Activated CD4-positive, CD25-positive, alpha-beta regulatory T cell treated with anti-CD3 and anti-CD28 coated beads, Interleukin-2, amount 50 U/mL, for 24 hours (primary cell): Measurements from ENCODE around the gene CLIP4.
A peak's percentile ranks its signal among the peaks of the same experiment; 100 is the strongest.
"Not testable (repeated sequence)": the region's sequence is repeated elsewhere in the genome, so short reads cannot be mapped to it uniquely, and the experiment has no call there.

Source experiments
- ATAC-seq, 2 donors: fragments of 150-1000 bp; cut with Tn5 transposase; one replicate each; pipeline ENCODE4 v1.10.0; 2021; ENCODE audit warnings: mild to moderate bottlenecking in 1 of 2, moderate library complexity in 1 of 2

CLIP4 gene, protein sequence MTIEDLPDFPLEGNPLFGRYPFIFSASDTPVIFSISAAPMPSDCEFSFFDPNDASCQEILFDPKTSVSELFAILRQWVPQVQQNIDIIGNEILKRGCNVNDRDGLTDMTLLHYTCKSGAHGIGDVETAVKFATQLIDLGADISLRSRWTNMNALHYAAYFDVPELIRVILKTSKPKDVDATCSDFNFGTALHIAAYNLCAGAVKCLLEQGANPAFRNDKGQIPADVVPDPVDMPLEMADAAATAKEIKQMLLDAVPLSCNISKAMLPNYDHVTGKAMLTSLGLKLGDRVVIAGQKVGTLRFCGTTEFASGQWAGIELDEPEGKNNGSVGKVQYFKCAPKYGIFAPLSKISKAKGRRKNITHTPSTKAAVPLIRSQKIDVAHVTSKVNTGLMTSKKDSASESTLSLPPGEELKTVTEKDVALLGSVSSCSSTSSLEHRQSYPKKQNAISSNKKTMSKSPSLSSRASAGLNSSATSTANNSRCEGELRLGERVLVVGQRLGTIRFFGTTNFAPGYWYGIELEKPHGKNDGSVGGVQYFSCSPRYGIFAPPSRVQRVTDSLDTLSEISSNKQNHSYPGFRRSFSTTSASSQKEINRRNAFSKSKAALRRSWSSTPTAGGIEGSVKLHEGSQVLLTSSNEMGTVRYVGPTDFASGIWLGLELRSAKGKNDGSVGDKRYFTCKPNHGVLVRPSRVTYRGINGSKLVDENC

DNA sequence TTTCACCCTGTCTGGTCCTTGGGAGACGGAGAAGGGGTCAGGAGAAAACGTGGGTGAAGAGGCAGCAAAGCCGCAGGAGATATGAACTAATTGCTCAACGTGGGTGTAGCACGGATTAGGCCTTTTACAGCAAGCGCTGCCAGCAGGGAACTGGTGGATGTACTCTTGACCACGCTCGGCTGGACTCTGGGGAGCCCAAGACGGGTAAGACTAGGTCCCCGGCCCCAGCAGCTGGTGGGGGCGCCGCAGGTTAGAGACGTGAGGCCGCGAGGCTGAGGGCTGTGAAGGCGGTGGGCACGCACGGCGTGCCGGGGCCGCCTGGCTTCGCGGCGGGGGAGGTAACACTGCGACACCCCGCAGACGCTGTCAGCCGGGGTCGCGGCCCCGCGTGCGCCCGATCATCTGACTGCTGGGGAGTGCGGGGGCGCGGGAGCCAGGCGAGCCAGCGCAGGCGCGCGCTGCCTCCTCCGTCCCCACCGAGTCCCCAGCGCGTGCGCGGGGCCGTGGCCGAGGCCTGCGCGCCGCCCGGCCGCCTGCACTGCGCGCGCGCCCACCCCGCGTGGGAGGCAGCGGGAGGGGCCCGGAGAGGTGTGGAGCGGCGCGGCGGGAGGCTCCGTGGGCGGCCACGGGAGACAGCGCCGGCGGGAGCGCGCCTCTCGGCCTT, at the start of gene CLIP4:
CLIP4 (plus strand) TSS at position 470 of the 664 bp plus-strand sequence. CDS start 5,974 bp downstream, outside the sequence.
- peak; percentile 70 to 72 for ATAC-seq

DNA sequence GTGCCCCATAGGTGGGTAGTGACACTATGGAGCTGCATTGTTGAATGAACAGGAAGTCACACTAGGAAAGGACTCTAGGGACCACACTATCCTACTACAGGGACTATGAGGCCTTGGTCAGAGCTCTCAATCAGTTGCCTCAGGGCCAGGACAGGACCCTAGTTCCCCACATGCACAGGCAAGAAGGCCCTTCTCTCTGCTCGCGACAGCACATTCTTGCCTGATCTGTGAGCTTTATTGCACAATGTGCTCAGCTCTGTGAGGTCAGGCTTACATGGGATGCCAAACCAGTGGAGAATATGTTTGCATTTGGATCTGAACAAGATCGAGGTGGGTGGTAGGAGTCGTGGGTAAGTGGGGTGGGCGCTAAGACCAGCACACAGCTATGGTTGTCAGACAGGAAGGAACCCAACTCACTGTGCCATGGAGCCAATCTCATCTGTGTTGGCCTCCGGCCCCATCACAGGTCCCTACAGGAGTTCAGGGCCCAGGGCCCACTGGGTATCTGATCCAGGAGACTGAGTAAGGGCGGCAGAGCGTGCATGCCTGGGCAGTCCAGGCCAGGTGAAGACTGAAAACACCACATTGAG, 48.8 kb upstream of the CLIP4 start:
- ATAC-seq: no peak

GRCh38 chr2:29066997-29067605, 48.1 kb upstream of the CLIP4 start:
- ATAC-seq: no peak

DNA sequence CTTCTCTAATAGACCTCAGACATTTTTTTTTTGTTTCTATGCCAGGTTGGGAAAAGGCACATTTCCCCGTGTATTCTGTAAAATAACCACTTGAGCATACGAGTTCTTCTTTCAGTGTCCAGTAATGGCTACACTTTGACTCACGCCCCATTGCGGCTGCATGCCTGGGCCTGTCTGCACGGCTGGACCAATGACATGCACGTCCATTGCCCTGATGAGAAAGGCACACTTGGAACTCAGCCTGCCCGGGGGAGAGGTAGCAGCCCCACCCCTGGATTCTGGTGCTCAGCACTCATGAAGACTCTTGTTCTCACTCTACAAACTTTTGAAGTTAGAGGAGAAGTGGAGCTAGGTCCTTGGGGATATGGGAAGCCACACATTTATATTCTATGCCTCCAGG, 46.7 kb upstream of the CLIP4 start:
- ATAC-seq: no peak

DNA sequence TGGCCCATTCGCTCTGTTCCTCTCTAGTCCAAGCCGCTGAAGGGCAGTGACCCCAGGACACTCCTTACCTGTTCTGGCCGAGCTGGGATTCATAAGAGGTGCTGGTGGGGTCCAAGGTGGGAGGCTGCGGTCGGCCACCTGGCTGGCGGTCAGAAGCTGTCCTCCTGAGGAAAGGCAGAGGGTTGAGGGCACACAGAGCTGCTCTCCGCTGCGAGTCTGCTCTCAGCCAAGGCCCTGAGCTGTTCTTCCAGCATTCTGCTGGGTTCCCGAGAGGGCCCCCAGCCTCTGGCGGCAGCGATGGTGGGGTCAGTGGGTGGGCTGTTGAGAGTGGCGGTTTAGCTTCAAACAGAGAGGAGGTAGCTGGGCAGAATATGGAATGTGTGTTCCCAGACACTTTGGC, 44.7 kb upstream of the CLIP4 start:
- no peak for ATAC-seq

GRCh38 chr2:29071032-29071975, 43.9 kb upstream of the CLIP4 start:
- ATAC-seq: no peak

DNA sequence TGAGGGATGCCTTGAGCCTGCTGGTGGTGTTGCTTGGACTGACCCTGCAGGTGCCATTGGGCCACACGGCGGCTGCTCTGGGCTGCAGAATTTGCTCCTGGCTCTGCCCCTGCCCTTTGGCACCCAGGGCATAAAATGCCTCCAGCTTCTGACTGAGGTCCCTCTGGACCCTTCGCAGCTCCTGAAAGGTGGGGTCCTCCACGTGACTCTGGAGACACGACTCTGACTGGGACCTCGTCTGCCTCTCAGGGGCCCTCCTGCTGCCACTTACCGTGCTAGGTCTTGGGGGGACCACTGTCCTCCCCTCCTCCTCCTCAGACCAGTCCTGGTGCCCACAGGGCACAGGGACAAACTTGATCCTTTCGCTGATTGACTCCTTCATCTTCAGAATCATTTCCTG, 43.0 kb upstream of the CLIP4 start:
- no peak for ATAC-seq

- no peak for ATAC-seq
Observed at GRCh38 chr2:29072971-29073725, 42.1 kb upstream of the CLIP4 start.

DNA sequence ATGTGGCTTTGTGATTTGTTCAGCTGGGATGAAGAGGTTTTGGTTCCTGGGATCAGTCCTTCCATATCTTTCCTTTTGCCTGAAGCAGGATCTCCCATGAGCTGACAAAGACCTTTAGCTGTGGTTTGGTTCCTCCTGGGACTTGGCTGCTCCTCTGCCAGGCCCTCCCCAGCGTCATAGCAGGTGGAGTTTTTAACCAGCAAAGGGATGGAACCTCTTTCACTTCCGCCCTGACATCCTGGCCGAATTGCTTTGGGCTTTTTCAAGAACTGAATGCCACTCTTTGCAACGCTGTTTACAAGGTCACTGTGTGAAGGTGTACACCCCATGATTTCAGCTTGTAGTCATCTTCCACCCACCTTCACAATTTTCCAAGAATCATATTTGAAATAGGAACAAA, 41.3 kb upstream of the CLIP4 start:
- ATAC-seq: no peak

GRCh38 chr2:29074411-29074810, 40.8 kb upstream of the CLIP4 start, which contains the start of gene PCARE:
Gene PCARE (minus strand): TSS chr2:29074523. CDS start chr2:29074261, 262 bp downstream.
- no peak for ATAC-seq

GRCh38 chr2:29075894-29076705, 39.1 kb upstream of the CLIP4 start:
- no peak for ATAC-seq

GRCh38 chr2:29079887-29080286, 35.3 kb upstream of the CLIP4 start:
- ATAC-seq: no peak

DNA sequence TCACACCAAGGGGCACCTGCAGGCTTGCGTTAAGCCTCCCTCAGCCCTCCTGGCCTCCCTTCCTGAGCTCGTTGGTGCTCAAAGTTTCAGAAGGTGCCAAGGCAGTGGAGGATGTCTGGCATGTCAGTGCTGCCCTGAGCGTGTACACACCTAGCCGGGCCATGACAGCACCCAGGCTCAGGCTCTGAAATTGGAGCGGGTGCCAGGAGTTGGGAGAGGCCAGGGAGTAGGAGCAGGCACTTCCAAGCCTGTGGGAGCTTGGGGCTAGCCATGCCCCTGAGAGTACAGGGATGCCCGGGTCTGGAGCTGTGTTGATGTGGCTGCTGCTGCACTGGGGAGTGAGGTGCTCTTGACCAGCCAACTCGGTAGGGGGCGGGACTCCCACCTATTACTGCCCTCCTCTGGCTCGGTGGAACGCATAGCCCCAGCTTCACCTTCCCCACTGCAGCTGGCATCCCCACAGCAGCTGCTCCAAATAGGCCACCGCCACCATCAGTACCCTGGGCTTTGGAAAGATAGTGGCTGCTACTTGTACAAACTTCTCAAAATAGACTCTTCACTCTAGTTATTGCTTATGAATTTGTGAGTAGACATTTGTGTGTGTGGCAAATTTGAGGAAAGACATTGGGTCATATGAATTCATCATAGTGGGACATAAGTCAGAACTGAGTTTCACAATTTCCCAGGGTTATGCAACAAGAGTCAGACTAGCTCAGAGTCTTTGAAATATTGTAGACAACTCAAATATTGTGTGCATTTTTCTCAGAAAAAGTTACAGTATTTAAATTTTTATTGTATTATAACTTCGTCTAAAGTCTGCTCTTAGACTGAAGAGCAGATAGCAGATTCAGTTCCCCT, 34.1 kb upstream of the CLIP4 start:
- ATAC-seq: no peak

DNA sequence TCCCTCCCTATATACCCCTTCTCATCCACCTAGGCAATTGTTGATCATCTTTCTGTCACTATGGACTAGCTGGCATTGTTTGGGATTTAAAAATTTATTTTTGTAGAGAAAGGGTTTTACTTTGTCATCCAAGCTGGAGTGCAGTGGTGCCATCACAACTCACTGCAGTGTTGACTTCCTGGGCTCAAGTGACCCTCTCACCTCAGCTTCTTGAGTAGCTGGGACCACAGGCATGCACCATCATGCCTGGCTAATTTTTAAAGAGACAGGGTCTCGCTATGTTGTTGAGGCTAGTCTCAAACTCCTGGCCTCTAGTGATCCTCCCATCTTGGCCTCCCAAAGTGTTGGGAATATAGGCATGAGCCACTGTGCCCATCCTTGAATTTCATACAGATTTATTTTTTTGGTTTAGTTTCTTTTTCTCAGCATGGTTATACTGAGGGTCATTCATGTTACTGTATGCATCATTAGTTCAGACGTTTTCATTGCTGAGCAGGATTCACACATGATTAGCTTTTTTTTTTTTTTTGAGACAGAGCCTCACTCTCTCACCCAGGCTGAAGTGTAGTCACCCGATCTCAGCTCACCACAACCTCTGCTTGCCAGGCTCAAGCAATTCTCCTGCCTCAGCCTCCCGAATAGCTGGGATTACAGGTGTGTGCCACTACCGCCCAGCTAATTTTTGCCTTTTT, 32.3 kb upstream of the CLIP4 start:
- ATAC-seq: no peak

- no peak for ATAC-seq
Observed at GRCh38 chr2:29084554-29084953, 30.7 kb upstream of the CLIP4 start.

GRCh38 chr2:29090311-29090710, 24.9 kb upstream of the CLIP4 start:
- not testable (repeated sequence) for ATAC-seq

- ATAC-seq: no peak
Observed at GRCh38 chr2:29096969-29097368, 18.2 kb upstream of the CLIP4 start.

DNA sequence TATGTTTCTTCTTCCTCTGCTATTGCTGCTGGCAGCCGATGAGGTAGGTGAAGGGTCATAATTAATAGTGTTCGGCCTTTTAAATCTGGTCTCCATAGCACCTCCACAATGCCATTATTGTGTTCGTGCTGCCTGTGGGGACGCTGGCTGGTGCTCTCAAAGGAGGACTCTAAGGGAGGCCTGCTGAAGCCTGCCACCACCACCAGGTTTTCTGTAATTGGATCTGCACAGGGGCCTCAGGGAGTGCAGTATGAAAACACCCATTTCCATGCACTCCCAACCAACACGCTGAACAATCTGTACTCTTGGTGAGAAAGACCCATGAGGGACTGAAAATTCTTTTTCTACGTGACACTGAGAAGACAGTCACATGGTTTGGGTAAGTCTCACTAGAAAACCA, 17.6 kb upstream of the CLIP4 start:
- no peak for ATAC-seq
